ENCODE results near the gene CMYA5. TPM values are rescaled to one million over a fixed set of nuclear protein-coding genes. Genes with fewer than 3 reads are reported as not detected.

Gene CMYA5
- total RNA-seq, 1 donor from 2014 or later: 1,210 TPM

DNA sequence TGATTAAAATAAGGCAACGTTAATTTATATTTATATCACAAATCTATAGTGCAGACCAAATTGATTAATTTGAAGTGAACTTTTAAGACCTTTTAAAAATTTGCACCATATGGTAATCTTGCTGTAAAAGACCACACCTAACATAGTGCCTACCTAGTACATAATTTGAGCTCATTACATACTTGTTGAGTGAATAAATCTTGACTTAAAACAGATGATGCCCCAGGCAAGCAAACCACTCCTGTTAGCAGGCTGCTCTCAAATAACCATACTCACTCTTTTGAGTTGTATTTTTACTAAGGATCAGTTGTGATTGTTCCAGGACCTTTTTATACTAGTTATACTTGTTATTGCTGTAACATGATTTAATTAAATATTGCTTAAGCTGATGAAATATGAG, 27.2 kb downstream of the CMYA5 start:
- H3K27me3 ChIP-seq (ENCODE audit: low read depth): no peaks in the 10 kb centered on the region
- TF ChIP-seq, protein P1, sequence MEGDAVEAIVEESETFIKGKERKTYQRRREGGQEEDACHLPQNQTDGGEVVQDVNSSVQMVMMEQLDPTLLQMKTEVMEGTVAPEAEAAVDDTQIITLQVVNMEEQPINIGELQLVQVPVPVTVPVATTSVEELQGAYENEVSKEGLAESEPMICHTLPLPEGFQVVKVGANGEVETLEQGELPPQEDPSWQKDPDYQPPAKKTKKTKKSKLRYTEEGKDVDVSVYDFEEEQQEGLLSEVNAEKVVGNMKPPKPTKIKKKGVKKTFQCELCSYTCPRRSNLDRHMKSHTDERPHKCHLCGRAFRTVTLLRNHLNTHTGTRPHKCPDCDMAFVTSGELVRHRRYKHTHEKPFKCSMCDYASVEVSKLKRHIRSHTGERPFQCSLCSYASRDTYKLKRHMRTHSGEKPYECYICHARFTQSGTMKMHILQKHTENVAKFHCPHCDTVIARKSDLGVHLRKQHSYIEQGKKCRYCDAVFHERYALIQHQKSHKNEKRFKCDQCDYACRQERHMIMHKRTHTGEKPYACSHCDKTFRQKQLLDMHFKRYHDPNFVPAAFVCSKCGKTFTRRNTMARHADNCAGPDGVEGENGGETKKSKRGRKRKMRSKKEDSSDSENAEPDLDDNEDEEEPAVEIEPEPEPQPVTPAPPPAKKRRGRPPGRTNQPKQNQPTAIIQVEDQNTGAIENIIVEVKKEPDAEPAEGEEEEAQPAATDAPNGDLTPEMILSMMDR (IDR thresholded peaks at IDR 0.05; ENCODE audit: borderline replicate concordance): no peak
- no peak overlapping the region for H3K27ac ChIP-seq (replicated peaks)
- H3K36me3 ChIP-seq: peaks cover 3% of the 10 kb centered on the region
- DNase-seq: no peak
- intact Hi-C loops (cut with micrococcal nuclease): no loop called here
- H3K4me1 ChIP-seq: peaks cover 55% of the 10 kb centered on the region
- no peak overlapping the region for H3K4me3 ChIP-seq
- H3K9me3 ChIP-seq (replicated peaks): peaks cover 21% of the 10 kb centered on the region

DNA sequence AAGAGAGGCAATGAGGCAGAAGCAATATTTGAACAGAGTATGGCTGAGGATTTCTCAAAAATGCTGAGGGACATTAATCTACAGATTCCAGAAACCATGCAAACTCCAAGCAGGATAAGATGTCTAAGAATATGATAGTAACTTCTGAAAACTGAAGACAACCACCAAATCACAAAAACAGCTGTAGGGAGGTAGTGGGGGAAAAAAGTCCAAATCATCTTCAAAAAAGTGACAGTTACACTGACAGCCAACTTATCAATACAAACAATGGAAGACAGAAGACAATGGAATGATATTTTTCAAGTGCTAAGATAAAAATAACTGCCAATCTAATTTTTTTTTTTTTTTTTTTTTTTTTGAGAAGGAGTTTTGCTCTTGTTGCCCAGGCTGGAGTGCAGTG, 30.5 kb downstream of the CMYA5 start:
- intact Hi-C loops (cut with micrococcal nuclease): no loop called here
- no peaks in the 10 kb centered on the region for H3K27me3 ChIP-seq (ENCODE audit: low read depth)
- TF ChIP-seq, protein P1 (IDR thresholded peaks at IDR 0.05; ENCODE audit: borderline replicate concordance): no peak
- H3K9me3 ChIP-seq (replicated peaks): peaks cover 21% of the 10 kb centered on the region
- DNase-seq: no peak
- H3K36me3 ChIP-seq: no peaks in the 10 kb centered on the region
- H3K4me1 ChIP-seq: peaks cover 32% of the 10 kb centered on the region
- H3K27ac ChIP-seq (replicated peaks): no peak overlapping the region
- H3K4me3 ChIP-seq: no peak overlapping the region

DNA sequence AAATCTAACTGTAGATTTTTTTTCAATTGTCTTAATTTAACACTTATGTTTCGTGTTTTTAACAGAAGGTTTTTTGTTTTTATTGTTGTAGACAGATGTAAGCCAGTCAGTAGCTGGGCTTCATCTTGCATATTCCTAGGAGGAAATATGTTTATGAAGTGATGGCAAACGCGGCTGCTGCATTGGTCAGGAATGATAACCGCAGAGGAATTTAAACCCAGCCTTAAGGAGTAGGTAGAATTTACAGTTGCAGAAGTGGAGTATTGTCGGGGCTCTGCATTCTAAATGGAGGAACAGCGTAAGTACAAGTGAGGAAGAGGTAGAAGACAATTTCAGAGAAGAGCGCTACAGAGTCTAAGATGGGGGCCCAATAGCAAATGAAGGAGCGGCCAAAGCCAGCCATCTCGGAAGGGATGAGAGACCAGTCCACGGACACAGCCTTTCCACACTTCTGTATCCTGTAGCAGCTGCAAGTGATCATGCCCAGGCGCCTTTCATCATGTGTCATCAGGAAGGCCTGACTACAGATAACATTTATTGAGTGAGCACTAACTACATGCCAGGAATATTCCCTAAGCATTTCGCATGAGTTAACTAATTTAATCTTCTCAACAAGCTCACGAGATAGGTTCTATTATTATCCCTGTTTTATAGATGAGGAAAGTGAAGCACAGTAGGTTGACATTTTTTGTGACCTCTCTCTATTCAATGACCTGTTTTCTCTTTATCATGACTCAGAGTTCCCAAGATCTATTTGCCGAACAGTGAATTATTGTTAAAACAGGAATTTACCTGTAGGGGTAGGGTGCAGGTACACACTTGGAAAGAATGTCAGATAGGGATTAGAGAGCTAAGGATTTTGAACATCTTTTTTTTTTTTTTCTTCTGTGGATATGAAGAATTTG, 38.1 kb downstream of the CMYA5 start:
- Histone ChIP-seq H3K27me3 (ENCODE audit: low read depth) (no peaks in the 10 kb centered on the region), H3K9me3 (replicated peaks) (no peaks in the 10 kb centered on the region), H3K36me3 (peaks cover 31% of the 10 kb centered on the region), H3K4me1 (peaks cover 26% of the 10 kb centered on the region), H3K27ac (replicated peaks) (peak overlapping the region; percentile 80), H3K4me3 (no peak overlapping the region)
- DNase-seq: peak; percentile 54
- TF ChIP-seq, protein P1 (IDR thresholded peaks at IDR 0.05; ENCODE audit: borderline replicate concordance): no peak
- intact Hi-C loops (cut with micrococcal nuclease): no loop called here

- H3K27ac ChIP-seq (replicated peaks): peak overlapping the region; percentile 80
Observed at GRCh38 chr5:79728396-79728795, 38.8 kb downstream of the CMYA5 start.

DNA sequence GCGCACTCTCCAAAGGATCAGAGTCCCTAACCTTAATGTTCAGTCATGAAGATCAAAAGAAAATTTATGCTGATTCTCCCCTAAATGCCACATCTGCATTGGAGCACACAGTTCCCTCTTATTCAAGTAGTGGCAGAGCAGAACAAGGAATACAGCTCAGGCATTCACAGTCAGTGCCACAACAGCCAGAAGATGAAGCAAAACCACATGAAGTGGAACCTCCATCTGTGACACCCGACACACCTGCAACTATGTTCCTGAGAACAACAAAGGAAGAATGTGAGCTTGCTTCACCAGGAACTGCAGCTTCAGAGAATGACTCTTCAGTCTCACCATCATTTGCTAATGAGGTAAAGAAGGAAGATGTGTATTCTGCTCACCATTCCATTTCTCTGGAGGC, 40.0 kb downstream of the CMYA5 start:
- H3K36me3 ChIP-seq: peaks cover 31% of the 10 kb centered on the region
- H3K4me1 ChIP-seq: peaks cover 30% of the 10 kb centered on the region
- DNase-seq: no peak
- no peak overlapping the region for H3K4me3 ChIP-seq
- H3K9me3 ChIP-seq (replicated peaks): no peaks in the 10 kb centered on the region
- TF ChIP-seq, protein P1 (IDR thresholded peaks at IDR 0.05; ENCODE audit: borderline replicate concordance): no peak
- no peaks in the 10 kb centered on the region for H3K27me3 ChIP-seq (ENCODE audit: low read depth)
- H3K27ac ChIP-seq (replicated peaks): peak overlapping the region; percentile 80
- intact Hi-C loops (cut with micrococcal nuclease): no loop called here

More at GRCh38 chr5:79728396-79728795, 38.8 kb downstream of the CMYA5 start:
- Histone ChIP-seq H3K36me3 (peaks cover 31% of the 10 kb centered on the region), H3K4me3 (no peak overlapping the region), H3K4me1 (peaks cover 26% of the 10 kb centered on the region), H3K9me3 (replicated peaks) (no peaks in the 10 kb centered on the region), H3K27me3 (ENCODE audit: low read depth) (no peaks in the 10 kb centered on the region)
- TF ChIP-seq, protein P1 (IDR thresholded peaks at IDR 0.05; ENCODE audit: borderline replicate concordance): no peak
- intact Hi-C loops (cut with micrococcal nuclease): no loop called here
- DNase-seq: no peak

Measured in left ventricle myocardium inferior (tissue), 1 donor.